Chondrocyte (in vitro differentiated cells): ENCODE measurements around the gene GFM1. TPM values are rescaled to one million over a fixed set of nuclear protein-coding genes. Genes with fewer than 3 reads are reported as not detected.

Experiments used
- DNase-seq: peaks from one replicate; pipeline ENCODE4 v3.0.0; 2021; ENCODE audit warnings: mixed read lengths, low spot score
- H3K27ac Mint-ChIP-seq: one replicate; pipeline ENCODE4 v1.8.0; 2021; ENCODE audit warnings: mild to moderate bottlenecking, moderate library complexity, mixed read lengths; ENCODE audit not compliant: unreplicated experiment
- H3K27me3 Mint-ChIP-seq: 2 replicates; pipeline ENCODE4 v1.8.0; 2021; ENCODE audit warnings: low read depth, mixed read lengths
- H3K36me3 Mint-ChIP-seq: 2 replicates; pipeline ENCODE4 v1.8.0; 2021; ENCODE audit warnings: low read depth, mixed read lengths
- H3K4me1 Mint-ChIP-seq: 2 replicates; pipeline ENCODE4 v1.8.0; 2021; ENCODE audit warnings: low read depth, mild to moderate bottlenecking, mixed read lengths
- H3K4me3 Mint-ChIP-seq: one replicate; pipeline ENCODE4 v1.8.0; 2021; ENCODE audit warnings: mild to moderate bottlenecking, moderate library complexity, mixed read lengths; ENCODE audit not compliant: unreplicated experiment
- H3K9me3 Mint-ChIP-seq: 2 replicates; pipeline ENCODE4 v1.8.0; 2021; ENCODE audit warnings: low read depth, mixed read lengths
- CTCF ChIP-seq: fragments of 200-600 bp; sonication (generic); IDR thresholded peaks from 2 replicates; pipeline ENCODE4 v1.5.0; 2021; ENCODE audit warnings: antibody characterized with exemption, mild to moderate bottlenecking, moderate library complexity
- total RNA-seq: library from RNA; stranded (reverse); gene quantifications from 3 replicates; pipeline ENCODE4 v1.2.1, GENCODE V29; 2021

The GFM1 gene
- total RNA-seq, 1 donor from 2014 or later, result 34.1 TPM

DNA sequence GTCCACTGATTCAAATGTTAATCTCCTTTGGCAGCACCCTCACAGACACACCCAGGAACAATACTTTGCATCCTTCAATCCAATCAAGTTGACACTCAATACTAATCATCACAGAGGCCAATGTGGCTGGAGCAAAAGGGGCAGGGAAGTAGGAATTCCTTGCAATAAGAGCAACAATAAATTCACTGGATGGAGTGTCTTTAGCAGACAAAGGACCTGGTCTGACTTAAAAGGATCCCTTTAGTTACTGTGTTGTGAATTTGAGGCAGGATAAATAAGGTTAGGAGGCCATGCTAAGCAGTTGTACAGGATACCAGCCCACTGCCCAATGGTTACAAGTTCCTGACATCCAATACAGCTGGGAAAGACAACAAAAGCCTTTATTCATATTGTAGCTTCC, 12.3 kb upstream of the GFM1 start:
- no peak overlapping the region for H3K27ac Mint-ChIP-seq
- H3K36me3 Mint-ChIP-seq, result no peaks in the 10 kb centered on the region
- TF ChIP-seq CTCF, result no peak
- H3K4me3 Mint-ChIP-seq, result no peak overlapping the region
- H3K9me3 Mint-ChIP-seq, result peaks cover 12% of the 10 kb centered on the region
- H3K4me1 Mint-ChIP-seq, result no peaks in the 10 kb centered on the region
- H3K27me3 Mint-ChIP-seq, result peaks cover 14% of the 10 kb centered on the region
- DNase-seq, result no peak

DNA sequence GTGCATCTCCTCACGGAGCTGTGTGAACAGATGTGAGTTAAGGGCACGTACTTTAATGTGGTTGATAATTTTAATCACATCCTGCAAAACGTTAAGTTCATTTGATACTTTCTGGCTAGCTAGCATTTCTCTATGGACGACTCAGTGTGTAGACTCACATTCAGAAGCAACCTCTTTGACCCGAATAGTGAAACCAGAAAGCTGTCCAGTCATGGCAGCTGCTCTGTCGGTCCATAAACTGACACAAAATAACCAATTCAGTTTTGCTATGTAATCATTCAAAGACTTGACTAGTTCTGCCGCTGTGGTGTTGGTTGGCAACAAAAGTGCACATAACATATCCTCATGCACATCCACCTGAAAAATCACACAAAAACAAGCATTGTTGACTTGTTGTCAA, 3.7 kb upstream of the GFM1 start:
- no peaks in the 10 kb centered on the region for H3K9me3 Mint-ChIP-seq
- TF ChIP-seq CTCF, result no peak
- no peak overlapping the region for H3K4me3 Mint-ChIP-seq
- no peak for DNase-seq
- no peak overlapping the region for H3K27ac Mint-ChIP-seq
- H3K27me3 Mint-ChIP-seq, result no peaks in the 10 kb centered on the region
- H3K36me3 Mint-ChIP-seq, result no peaks in the 10 kb centered on the region
- H3K4me1 Mint-ChIP-seq, result peaks cover 8% of the 10 kb centered on the region

GRCh38 chr3:158642005-158642404, 2.3 kb upstream of the GFM1 start:
- Mint-ChIP-seq H3K4me1 (peaks cover 19% of the 10 kb centered on the region), H3K27ac (no peak overlapping the region), H3K27me3 (no peaks in the 10 kb centered on the region), H3K4me3 (no peak overlapping the region), H3K9me3 (no peaks in the 10 kb centered on the region), H3K36me3 (no peaks in the 10 kb centered on the region)
- no peak for DNase-seq
- TF ChIP-seq CTCF, result no peak

DNA sequence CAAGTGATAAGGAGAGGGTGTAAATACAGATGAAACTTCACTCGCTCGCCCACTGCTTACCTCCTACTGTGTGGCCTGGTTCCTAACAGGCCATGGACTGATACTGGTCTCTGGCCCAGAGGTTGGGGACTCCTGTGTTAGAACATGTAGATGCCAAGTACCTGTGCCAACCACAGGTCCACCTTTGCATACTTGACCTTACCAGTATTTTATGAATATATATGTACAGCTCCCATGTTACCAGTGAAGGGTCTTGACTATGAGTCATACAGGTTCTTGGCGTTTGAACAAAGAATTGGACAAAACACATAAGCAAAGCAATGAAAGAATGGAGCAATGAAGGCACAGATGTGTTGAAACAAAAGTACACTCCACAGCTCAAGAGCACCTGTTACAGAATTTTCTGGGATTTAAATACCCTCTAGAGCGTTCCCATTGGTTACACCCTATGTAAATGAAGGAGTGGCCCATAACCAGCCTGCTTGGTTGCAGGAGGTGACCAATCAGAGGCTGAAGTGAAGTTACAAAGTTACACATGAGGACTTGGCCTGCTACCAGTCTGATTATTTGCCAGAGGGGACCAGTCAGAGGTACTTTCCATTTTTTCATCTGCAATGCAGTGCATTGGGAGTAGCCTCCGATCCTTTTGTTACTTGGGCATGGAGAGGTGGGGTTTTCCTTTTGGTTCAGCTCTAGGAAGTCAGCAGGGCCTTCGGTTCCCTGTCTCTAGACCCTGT, 1.7 kb upstream of the GFM1 start:
- no peak overlapping the region for H3K27ac Mint-ChIP-seq
- no peaks in the 10 kb centered on the region for H3K36me3 Mint-ChIP-seq
- no peaks in the 10 kb centered on the region for H3K9me3 Mint-ChIP-seq
- H3K4me3 Mint-ChIP-seq, result no peak overlapping the region
- no peak for DNase-seq
- no peak for TF ChIP-seq CTCF
- peaks cover 19% of the 10 kb centered on the region for H3K4me1 Mint-ChIP-seq
- no peaks in the 10 kb centered on the region for H3K27me3 Mint-ChIP-seq

- H3K36me3 Mint-ChIP-seq, result peaks cover 8% of the 10 kb centered on the region
- H3K4me3 Mint-ChIP-seq, result no peak overlapping the region
- peaks cover 18% of the 10 kb centered on the region for H3K4me1 Mint-ChIP-seq
- H3K9me3 Mint-ChIP-seq, result no peaks in the 10 kb centered on the region
- H3K27me3 Mint-ChIP-seq, result no peaks in the 10 kb centered on the region
- H3K27ac Mint-ChIP-seq, result no peak overlapping the region
- no peak for DNase-seq
- no peak for TF ChIP-seq CTCF
Observed at GRCh38 chr3:158649791-158650190, 5.5 kb downstream of the GFM1 start.
